HG03135 (cell line): ENCODE measurements around the gene ASB6.
"Not testable (repeated sequence)": the region's sequence is repeated elsewhere in the genome, so short reads cannot be mapped to it uniquely, and the experiment has no call there.

Source experiments
- ATAC-seq: cut with Tn5 transposase; IDR thresholded peaks from one replicate; pipeline ENCODE4 v1.9.1; 2021; ENCODE audit warnings: mild to moderate bottlenecking, moderate library complexity; ENCODE audit not compliant: unreplicated experiment

The ASB6 gene

GRCh38 chr9:129646252-129646651, 4.3 kb upstream of the ASB6 start:
- no peak for ATAC-seq

DNA sequence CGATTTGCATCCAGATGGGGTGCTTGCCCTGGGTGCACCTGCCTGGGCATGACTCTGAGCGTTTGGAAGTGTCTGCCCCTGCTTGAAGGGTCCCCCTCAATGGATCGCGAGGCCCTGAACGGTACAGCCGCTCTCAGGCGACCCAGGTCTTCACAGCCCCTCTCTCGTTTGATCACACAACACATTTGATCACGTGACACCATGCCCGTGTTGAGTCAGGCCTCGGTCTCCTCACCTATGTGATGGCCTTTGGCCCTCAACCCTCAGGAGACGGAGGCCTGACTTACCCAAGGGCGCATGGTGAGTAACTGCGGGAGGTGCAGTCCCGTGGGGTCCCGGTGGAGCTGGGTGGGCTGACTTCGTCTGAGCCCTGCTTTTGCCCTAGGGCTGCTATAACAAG, 3.0 kb upstream of the ASB6 start:
- ATAC-seq, result no peak

GRCh38 chr9:129644365-129644764, 2.4 kb upstream of the ASB6 start:
- ATAC-seq, result no peak

DNA sequence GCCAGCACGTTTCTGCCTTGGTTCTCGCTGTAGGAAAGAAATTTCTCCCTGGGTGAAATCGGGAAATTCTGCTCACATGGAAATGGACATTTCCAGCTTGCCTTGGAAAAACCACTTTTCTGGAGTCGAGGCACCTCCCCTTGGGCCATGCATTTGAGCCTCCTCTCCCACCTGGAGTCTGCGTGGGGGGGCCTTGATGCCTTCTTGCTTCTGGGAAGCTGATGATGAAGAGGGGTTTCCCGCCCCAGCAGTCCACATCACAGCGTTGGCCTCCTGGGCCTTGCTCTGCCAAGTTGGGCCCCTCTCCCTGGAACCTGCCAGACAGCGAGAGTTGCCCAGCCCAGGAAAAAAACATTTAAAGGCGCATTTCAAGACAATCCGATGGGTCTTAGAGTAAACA, 1.8 kb upstream of the ASB6 start:
- no peak for ATAC-seq

DNA sequence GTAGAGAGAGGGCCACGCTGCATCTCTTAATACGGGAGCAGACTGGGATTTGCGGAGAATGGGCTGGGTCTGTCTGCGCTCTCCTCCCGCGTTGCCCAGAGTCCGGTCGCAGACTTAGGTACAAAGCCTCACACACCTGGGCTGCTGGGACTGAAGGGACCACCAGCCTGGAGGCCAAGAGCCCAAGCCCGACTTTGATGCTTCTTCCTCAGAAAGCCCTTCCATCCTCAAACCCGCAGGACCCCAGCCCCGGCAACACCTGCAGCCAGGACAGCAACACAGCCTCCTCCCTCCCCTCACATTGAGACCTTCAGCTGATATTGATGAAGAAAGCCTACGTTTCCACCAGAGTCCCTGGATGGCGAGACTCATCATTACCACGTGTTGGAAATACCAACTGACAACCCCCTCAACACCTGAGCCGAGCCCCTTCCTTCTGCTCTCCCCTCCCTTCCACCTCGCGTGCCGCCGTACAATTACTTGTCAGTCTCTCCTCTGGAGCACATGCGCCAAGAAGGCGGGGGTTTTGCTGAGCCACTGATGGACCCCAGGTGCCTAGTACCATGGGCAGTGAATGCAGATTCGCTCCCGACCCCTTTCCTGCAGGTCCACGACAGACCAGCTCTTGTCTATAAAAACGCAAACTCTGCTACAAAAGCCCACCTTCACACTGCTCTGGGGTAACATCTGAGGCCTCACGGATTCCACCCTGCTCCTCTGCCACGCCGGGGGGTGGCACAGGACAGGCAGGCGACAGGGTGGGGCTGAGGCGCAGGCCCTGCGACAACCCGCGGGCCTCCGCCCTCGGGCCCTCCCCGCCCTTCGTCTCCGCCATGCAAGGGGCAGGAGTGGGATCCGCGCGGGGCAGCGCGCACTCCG, 841 bp downstream of the ASB6 start:
- peak; percentile 16 for ATAC-seq

DNA sequence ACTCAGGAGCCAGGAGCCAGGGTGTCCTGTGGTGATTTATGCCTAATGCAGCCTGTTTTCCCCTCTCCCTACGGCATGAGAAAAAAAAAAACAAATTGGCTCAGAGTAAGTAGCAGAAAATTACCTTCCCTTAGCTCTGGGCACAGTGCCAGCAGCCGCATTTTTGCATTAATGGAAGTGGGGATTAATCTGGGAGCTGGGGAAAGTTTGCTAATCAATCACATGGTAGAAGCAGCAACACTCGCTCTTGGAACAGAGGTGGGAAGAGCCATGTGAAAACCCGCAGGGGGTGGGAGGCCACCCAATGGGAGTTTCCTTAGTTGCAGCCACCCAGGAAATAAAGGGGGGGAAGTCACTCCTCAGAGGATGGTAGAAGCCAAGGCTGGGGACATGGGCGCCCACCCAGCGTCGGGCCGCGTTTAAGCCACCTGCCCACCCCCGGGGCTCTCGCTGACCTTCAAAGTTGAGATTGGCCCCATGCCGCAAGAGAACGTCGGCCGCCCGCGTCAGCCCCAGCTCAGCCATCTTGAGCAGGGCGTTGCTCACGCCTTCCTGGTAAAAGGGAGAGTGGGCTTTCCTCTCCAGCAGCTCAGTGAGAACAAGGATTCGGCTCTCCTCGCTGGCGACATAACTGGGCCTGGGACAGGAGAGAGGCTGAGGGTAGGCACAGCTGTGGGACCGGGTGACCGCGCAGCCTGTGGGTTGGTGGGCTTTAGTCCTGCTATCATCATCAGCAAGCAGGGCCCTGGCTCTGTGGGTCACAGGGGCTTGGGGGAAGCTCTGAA, 1.7 kb downstream of the ASB6 start:
- ATAC-seq, result no peak

DNA sequence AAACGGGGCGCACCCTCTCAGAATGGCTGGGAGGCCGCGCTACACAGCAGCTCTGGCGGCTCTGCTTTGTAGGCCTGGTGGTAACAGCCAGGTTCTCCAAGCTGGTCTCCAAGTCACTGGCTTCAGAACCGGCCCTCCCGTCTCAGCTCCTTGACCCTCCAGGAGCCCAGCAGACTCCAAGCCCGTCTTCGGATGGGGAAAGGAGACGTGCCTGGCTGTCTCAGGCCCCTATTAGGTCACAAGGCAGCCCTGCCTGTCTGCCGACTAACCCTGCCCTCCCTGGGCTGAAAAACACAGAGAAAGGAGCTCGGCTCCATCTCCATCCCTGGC, 2.2 kb downstream of the ASB6 start:
- no peak for ATAC-seq

DNA sequence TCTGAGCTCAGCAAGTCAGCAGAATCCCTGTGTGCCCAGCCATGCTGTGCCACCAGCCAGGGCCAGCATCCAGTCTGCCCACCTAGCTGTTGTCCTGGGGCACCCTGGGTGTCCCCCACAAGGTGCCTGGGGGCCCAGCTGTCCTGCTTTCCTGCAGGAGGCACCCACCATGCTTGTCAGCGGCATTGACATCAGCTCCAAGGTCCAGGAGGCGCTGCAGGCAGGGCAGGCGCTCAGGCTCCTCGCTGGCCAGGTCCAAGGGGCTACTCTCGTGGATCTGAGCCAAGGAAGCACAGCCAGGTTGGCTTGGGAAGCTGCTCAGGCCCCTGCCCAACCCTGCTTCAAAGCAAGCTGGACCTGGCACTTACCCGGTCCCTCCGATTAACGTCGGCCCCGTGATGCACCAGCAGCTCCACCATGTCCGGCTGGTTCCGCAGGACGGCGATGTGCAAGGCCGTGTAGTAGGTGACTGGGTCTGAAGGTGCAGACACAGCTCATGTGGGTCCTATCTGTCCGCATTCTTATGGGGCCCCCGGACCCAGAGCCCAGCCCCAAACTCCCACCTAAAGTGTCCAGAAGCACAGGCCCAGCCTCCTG, 2.8 kb downstream of the ASB6 start:
- ATAC-seq, result no peak

- no peak for ATAC-seq
Measured at GRCh38 chr9:129637673-129638439, 4.1 kb downstream of the ASB6 start.

- ATAC-seq, result no peak
Measured at GRCh38 chr9:129637102-129637501, 4.8 kb downstream of the ASB6 start.

- ATAC-seq, result not testable (repeated sequence)
Measured at GRCh38 chr9:129636343-129636742, 5.6 kb downstream of the ASB6 start.

DNA sequence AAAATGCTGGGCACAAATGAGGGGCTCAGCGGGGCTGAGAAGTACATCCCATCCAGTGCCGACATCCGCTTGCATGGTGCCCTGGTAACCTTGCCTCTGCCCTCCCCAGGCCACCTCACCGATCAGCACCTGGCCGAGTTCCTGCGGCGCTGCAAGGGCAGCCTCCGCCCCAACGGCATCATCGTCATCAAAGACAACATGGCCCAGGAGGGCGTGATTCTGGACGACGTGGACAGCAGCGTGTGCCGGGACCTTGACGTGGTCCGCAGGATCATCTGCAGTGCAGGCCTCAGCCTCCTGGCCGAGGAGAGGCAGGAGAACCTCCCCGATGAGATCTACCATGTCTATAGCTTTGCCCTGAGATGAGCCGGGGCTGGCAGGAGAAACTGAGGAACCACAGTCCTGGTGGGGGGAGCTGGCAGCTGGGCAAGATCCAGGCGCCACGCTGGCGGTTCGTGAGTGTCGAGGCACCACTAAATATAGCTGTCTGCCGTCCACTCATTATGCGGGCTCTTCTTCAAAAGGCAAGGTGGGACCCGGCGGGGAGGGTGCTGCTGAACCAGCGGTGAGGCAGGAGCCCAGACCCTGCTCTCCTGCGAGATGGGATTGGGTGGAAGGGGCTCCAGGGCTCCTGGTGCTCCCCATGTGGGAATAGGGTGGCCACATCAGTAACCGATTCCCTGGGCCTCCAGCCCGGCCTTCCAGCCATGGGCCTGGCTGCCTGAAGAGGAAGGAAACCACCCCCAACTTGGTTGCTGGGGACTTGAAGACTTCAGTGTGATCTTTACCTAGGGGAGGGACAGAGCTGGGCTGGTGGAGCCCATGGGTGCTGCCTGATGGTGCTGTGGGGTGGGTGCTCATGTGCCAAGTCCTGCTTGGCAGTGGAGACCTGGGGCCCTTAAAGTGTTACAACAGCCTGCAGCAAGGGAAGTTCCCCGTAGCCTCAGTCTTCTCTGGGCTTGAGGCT, 6.6 kb downstream of the ASB6 start:
- no peak for ATAC-seq

GRCh38 chr9:129633848-129634247, 8.1 kb downstream of the ASB6 start:
- no peak for ATAC-seq

DNA sequence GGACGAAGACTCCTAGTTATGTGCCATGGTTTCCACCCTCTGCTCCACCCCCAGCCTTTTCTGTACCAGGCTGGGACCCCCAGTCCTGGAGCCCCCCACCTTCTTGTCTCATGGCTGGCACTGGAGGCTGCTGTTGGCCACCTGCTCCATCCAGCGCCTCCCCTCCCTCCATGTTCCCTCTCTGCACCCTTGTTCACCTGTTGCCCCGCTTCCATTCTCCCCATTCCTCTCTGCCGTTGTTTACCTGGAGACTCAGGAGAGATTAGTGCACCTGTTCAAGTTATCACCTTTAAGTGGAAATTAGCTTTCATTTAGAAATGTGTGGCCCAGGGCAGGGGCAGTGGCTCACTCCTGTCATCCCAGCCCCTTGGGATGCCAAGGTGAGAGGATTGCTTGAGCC, 8.7 kb downstream of the ASB6 start:
- no peak for ATAC-seq

GRCh38 chr9:129632460-129632859, 9.5 kb downstream of the ASB6 start:
- no peak for ATAC-seq

DNA sequence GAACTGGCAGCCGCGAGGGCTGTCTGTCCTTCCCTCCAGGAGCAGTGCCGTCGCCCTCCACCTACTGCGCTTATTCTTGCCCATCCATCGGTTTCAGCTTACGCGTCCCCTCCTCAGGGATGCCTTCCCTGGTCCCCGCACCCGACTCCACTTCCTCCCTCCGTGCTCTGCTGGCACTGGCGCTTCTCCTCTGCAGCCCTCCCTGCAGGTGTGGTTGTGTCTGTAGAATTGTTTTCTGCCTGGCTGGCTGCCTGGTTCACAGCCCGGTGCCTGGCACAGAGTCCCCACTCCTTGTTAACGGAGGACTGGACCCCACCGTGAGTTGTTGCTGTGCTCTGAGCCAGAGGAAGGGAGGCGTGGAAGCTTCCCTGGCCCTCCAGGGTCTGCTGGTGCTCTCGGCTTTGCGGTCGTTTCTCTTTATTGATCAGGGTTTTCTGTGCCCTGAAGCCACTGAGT, 10.2 kb downstream of the ASB6 start:
- no peak for ATAC-seq

DNA sequence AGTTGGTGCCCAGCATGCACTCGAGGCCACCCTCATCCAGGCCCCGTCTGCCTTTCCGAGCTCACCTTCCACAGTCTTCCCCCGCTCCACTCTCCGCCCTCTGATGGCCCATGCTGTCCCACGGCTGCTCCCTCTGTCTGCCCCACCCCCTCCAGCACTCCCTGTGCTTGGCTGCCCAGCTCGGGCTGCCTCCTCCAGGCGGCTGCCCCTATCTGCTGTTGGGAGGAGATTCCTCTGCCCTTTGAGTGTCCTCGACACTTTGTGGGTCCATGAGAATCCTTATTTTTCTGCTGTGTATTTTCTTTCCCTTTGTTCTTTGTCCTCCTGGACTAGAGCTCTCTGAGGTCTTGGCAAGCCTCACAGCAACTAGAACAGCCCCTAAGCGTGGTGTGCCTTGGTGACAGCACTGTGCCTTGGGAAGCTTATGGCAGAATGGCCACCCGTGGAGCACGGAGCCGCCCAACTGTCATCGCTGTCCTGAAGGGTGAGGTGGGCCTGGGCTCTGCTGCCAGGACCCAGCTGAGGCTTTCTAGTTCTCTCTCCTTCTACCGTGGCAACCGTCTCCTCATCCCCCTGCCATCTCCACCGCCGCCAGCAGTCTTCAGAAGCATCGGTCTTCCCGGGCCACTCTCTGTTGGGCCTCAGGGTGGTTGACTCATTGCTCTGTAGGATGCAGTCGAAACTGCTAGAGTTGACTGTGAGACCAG, 10.8 kb downstream of the ASB6 start:
- ATAC-seq, result no peak

- ATAC-seq, result no peak
Measured at GRCh38 chr9:129629251-129629820, 12.6 kb downstream of the ASB6 start.

DNA sequence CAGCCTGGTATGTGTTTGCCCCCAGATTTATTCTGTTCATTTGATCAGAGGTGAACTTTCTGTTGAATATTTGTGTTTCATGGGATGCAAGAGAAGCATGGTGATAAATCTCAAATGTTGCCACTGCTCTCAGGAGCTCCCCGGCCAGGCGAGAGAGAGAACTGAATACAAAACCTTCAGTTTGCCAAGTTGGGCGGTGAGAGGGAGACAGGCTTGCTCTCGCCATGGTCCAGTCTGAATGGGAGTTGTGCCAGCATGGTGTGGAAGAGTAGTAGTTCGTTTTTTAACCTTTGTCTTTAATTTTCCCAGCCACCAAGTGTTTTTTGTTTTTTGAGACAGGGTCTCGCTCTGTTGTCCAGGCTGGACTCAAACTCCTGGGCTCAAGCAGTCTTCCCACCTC, 13.2 kb downstream of the ASB6 start:
- no peak for ATAC-seq
